Keratinocyte (primary cell): Measurements from ENCODE around the gene PMEPA1. TPM values are rescaled to one million over a fixed set of nuclear protein-coding genes. Genes with fewer than 3 reads are reported as not detected.

ENCODE experiments used
- DNase-seq: peaks from one replicate; pipeline ENCODE4 v3.0.0-alpha.2; 2011; ENCODE audit warnings: low read depth, missing footprints, low spot score
- FAIRE-seq: peaks from 2 replicates; lab custom pipeline; 2011; peaks lifted over from hg19 to GRCh38; lab: Jason Lieb, UNC
- H2AFZ ChIP-seq: 2 replicates; pipeline ENCODE4 v1.6.0; 2012; ENCODE audit warnings: low read length, control low read depth, inconsistent platforms; ENCODE audit not compliant: control insufficient read depth
- H3K27ac ChIP-seq: 2 replicates; pipeline ENCODE4 v1.5.1; 2011; ENCODE audit warnings: low read length; ENCODE audit not compliant: control insufficient read depth, insufficient read depth
- H3K27me3 ChIP-seq: 3 replicates; pipeline ENCODE4 v1.6.0; 2011; ENCODE audit warnings: low read length; ENCODE audit not compliant: control insufficient read depth, insufficient read depth; ENCODE audit errors: extremely low read depth
- H3K36me3 ChIP-seq, 2 experiments: 2 replicates in 1 of 2; 3 replicates in 1 of 2; pipeline ENCODE4 v1.5.1; 2011; ENCODE audit warnings: low read length in 2 of 2, mild to moderate bottlenecking in 1 of 2; ENCODE audit not compliant: control insufficient read depth in 2 of 2, insufficient read depth in 2 of 2; ENCODE audit errors: extremely low read depth in 1 of 2
- H3K4me1 ChIP-seq: 3 replicates; pipeline ENCODE4 v1.5.1; 2011; ENCODE audit warnings: low read length; ENCODE audit not compliant: control insufficient read depth, insufficient read depth; ENCODE audit errors: extremely low read depth
- H3K4me2 ChIP-seq: 3 replicates; pipeline ENCODE4 v1.6.0; 2011; ENCODE audit warnings: low read depth, low read length; ENCODE audit not compliant: control insufficient read depth, insufficient read depth; ENCODE audit errors: extremely low read depth
- H3K4me3 ChIP-seq, 3 experiments: fragments of 200-600 bp in 1 of 3; sonication (generic) in 1 of 3; 2 replicates in 2 of 3; 3 replicates in 1 of 3; pipeline ENCODE4 v1.5.1; 2011 to 2016; ENCODE audit warnings: low read length in 3 of 3, mild to moderate bottlenecking in 3 of 3, control low read depth in 2 of 3, inconsistent platforms in 1 of 3, low read depth in 1 of 3, mixed read lengths in 1 of 3, mixed run types in 1 of 3, moderate library complexity in 1 of 3; ENCODE audit not compliant: control insufficient read depth in 2 of 3, insufficient read depth in 2 of 3; ENCODE audit errors: extremely low read depth in 1 of 3
- H3K79me2 ChIP-seq: 2 replicates; pipeline ENCODE4 v1.6.0; 2012; ENCODE audit warnings: low read length; ENCODE audit not compliant: control insufficient read depth, insufficient read depth
- H3K9ac ChIP-seq: 3 replicates; pipeline ENCODE4 v1.6.0; 2011; ENCODE audit warnings: low read length; ENCODE audit not compliant: control insufficient read depth, insufficient read depth; ENCODE audit errors: extremely low read depth
- H3K9me1 ChIP-seq: 3 replicates; pipeline ENCODE4 v1.6.0; 2011; ENCODE audit warnings: low read length; ENCODE audit not compliant: control insufficient read depth, insufficient read depth; ENCODE audit errors: extremely low read depth
- H3K9me3 ChIP-seq: 2 replicates; pipeline ENCODE4 v1.5.1; 2012; ENCODE audit warnings: low read depth, low read length; ENCODE audit not compliant: control insufficient read depth
- H4K20me1 ChIP-seq: 3 replicates; pipeline ENCODE4 v1.6.0; 2011; ENCODE audit warnings: low read length; ENCODE audit not compliant: control insufficient read depth, insufficient read depth; ENCODE audit errors: extremely low read depth
- CTCF ChIP-seq, 3 experiments: IDR thresholded peaks in 1 of 3; conservative IDR thresholded peaks in 1 of 3; optimal IDR thresholded peaks in 1 of 3; 2 replicates in 2 of 3; 3 replicates in 1 of 3; pipeline versions ENCODE3 to v1.5.1; 2011; ENCODE audit warnings: low read length in 3 of 3, mild to moderate bottlenecking in 3 of 3, moderate library complexity in 2 of 3, control low read depth in 1 of 3, inconsistent platforms in 1 of 3; ENCODE audit not compliant: insufficient read depth in 2 of 3; ENCODE audit errors: extremely low read depth in 1 of 3
- EZH2 ChIP-seq: IDR thresholded peaks from one replicate; pipeline ENCODE4 v1.6.1; 2012; ENCODE audit warnings: inconsistent platforms, mild to moderate bottlenecking, low read length, moderate library complexity
- dilution Hi-C: fragments of 300-500 bp; cut with MboI; formaldehyde crosslinking; loops from one replicate; pipeline ENCODE4 v1.7.0; 2020; ENCODE audit warnings: low sequenced_read_pairs; ENCODE audit not compliant: extremely low pct_ligation_motif_present
- polyA plus RNA-seq, 5 experiments: library from polyadenylated mRNA; depleted of rRNA in 3 of 5; stranded (reverse) in 3 of 5; stranded (forward) in 1 of 5; unstranded in 1 of 5; fragments of >200 nt; gene quantifications; 1 replicate in 1 of 5; 2 replicates in 3 of 5; 3 replicates in 1 of 5; pipeline versions ENCODE4 v1.2.1 to v1.2.3, GENCODE V29; 2011 to 2012; ENCODE audit warnings: missing spikeins in 2 of 5, low read depth in 1 of 5, low replicate concordance in 1 of 5

PMEPA1 gene
- polyA plus RNA-seq, 1 donor (not counting 4 experiments of a cell fraction or from before 2014, with no cell fraction given): 29.0 TPM

DNA sequence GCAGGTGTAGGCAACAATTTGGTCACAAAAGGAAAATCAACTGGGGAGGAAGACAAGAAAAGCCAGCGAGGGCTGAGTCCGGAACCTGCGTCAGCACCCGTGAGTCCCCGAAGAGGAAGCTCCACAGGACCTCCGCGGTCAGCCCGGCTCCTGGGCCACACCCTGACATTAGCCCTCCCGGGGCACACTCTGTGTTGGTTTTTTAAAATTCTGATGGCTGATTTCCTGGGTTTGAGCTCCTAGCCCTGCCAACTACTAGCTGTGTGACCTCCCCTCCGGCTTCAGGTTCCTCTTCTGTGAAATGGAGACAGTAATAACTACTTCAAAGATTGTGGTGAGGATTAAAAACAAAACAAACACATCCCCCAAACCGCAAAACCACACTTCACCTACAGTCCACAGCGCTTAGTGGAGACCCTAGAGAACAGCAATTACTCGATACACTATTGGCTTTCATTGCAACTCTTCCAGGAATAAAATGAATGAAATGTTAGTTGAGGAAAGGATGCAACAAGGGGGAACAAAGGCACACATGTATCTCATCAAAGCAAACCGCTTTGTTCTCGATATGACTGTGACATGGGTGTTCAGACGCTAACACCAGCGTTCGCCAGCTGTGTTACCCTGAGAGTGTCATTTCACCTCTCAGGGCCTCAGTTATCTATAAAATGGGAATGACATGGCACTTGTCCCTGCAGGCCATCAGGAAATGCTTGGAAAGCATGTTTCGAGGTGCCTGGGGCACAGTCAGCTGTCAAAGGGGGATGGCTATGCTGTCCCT, 90.6 kb downstream of the PMEPA1 start:
- Histone ChIP-seq H3K9me3 (no peaks in the 10 kb centered on the region), H3K9me1 (no peaks in the 10 kb centered on the region), H3K27me3 (peaks cover 26% of the 10 kb centered on the region), H3K27ac (no peak overlapping the region), H3K4me2 (no peak overlapping the region), H4K20me1 (peaks cover 2% of the 10 kb centered on the region), H3K79me2 (no peaks in the 10 kb centered on the region), H3K4me1 (peaks cover 32% of the 10 kb centered on the region), H3K4me3 (no peak overlapping the region), H3K36me3 (no peaks in the 10 kb centered on the region), H2AFZ (no peak overlapping the region), H3K9ac (no peak overlapping the region)
- FAIRE-seq (no peak), DNase-seq (no peak)
- dilution Hi-C loops: loop anchor here (25.0 kb wide), 1 partner anchor 568 kb away; no protein-coding TSS in a partner anchor
- TF ChIP-seq EZH2 (no peak), CTCF (optimal IDR thresholded peaks at IDR 0.05 in 1 of 3, IDR thresholded peaks at IDR 0.05 in 1 of 3, conservative IDR thresholded peaks at IDR 0.05 in 1 of 3; ENCODE audit: extremely low read depth in 1 of 3, insufficient read depth in 2 of 3, low read length in 3 of 3) (no peak)

DNA sequence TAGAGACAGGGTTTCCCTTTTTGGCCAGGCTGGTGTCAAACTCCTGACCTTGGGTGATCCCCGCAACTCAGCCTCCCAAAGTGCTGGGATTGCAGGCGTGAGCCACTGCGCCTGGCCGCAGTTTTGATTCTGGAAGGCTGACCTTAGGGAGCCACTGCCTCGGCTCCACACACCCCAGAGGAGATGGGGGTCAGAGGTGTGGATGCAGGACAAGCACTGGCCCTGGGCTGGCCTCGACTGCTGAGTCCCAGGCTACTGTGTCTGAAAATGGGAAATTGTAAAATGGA, 91.1 kb downstream of the PMEPA1 start:
- DNase-seq (no peak), FAIRE-seq (no peak)
- Histone ChIP-seq H3K9me3 (no peaks in the 10 kb centered on the region), H3K4me3 (no peak overlapping the region), H3K79me2 (no peaks in the 10 kb centered on the region), H4K20me1 (peaks cover 2% of the 10 kb centered on the region), H3K4me2 (no peak overlapping the region), H3K27ac (no peak overlapping the region), H3K9me1 (no peaks in the 10 kb centered on the region), H3K9ac (no peak overlapping the region), H2AFZ (no peak overlapping the region), H3K27me3 (peaks cover 27% of the 10 kb centered on the region), H3K4me1 (peaks cover 32% of the 10 kb centered on the region), H3K36me3 (no peaks in the 10 kb centered on the region)
- no peak for TF ChIP-seq CTCF (optimal IDR thresholded peaks at IDR 0.05 in 1 of 3, IDR thresholded peaks at IDR 0.05 in 1 of 3, conservative IDR thresholded peaks at IDR 0.05 in 1 of 3; ENCODE audit: extremely low read depth in 1 of 3, insufficient read depth in 2 of 3, low read length in 3 of 3)
- no peak for TF ChIP-seq EZH2
- dilution Hi-C loops: loop anchor here (25.0 kb wide), 1 partner anchor 569 kb away; no protein-coding TSS in a partner anchor
